LNCaP clone FGC (cell line): ENCODE measurements around the gene C16orf54.
"Not testable (repeated sequence)": the region's sequence is repeated elsewhere in the genome, so short reads cannot be mapped to it uniquely, and the experiment has no call there.

ENCODE experiments used
- DNase-seq: peaks from one replicate; pipeline ENCODE4 v3.0.0-alpha.2; 2011; ENCODE audit warnings: low read depth
- H3K4me3 ChIP-seq: 2 replicates; pipeline ENCODE4 v1.5.1; 2011; ENCODE audit warnings: mild to moderate bottlenecking, low read depth, low read length, control low read depth
- CTCF ChIP-seq: IDR thresholded peaks from 2 replicates; pipeline ENCODE4 v1.5.1; 2012; ENCODE audit warnings: mild to moderate bottlenecking; ENCODE audit not compliant: control insufficient read depth, insufficient read depth; ENCODE audit errors: extremely low read depth

The C16orf54 gene

DNA sequence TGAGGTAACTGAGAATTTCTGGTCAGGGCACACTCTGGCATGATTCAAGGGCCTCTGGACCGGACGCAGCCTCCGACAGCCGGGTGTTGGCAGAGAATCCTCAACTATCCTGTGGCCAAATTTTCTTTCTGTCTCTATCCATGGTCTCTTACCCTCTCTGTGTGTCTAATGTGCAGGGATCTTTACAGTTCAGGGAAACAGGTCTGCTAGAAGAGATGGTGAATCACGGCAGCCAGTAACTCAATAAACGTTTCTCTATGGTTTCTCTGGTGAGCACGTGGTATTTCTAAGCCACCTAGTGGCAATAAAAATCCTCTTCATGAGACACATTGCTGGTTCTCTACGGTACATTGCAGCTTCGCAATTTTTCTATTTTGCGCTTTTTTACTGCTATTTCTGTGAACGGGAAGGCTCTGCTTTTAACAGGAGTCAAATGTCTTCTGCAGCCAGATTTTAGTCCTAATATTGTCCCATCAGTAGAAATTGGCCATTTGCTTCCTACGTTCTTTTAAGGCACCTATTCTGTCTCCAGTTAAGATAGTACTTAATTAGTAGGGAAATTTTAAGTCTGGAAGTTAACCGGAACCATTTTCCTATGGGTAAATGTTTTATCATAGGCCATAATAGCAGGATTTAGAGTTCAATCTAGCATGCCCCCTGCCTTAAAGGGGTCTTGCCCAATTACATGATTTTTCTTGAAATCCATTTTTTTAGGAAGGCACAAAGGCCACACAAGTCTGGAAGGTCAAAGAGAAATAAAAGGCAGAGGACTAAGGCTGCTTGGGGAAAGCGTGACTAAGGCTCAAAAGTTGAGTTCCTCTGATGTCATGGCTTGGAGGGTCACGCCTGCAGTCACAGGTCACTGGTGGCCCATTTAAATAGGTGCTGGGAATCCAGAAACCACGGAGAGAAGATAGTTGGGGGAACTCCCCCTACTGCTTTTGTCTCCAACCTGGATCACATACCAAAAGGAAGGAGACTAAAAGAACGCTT is 35.3 kb downstream of the C16orf54 start:
- TF ChIP-seq CTCF, result no peak
- no peak for DNase-seq
- no peak overlapping the region for H3K4me3 ChIP-seq

- H3K4me3 ChIP-seq, DNase-seq: not testable (repeated sequence)
Observed at GRCh38 chr16:29709657-29710056, 36.1 kb downstream of the C16orf54 start.

GRCh38 chr16:29708917-29709600 is 36.7 kb downstream of the C16orf54 start:
- no peak for DNase-seq
- no peak overlapping the region for H3K4me3 ChIP-seq
- no peak for TF ChIP-seq CTCF

GRCh38 chr16:29707160-29707559 is 38.6 kb downstream of the C16orf54 start:
- DNase-seq, H3K4me3 ChIP-seq: not testable (repeated sequence)

- DNase-seq, result no peak
- no peak overlapping the region for H3K4me3 ChIP-seq
- TF ChIP-seq CTCF, result no peak
Observed at GRCh38 chr16:29705030-29705429, 40.8 kb downstream of the C16orf54 start.

- no peak for DNase-seq
- no peak for TF ChIP-seq CTCF
- H3K4me3 ChIP-seq, result no peak overlapping the region
Observed at GRCh38 chr16:29702269-29702668, 43.5 kb downstream of the C16orf54 start.

- H3K4me3 ChIP-seq, result no peak overlapping the region
- no peak for TF ChIP-seq CTCF
- no peak for DNase-seq
Observed at GRCh38 chr16:29701214-29701555, 44.6 kb downstream of the C16orf54 start.
